ENCODE measurements around the gene RAF1.

Gene RAF1

GRCh38 chr3:12588039-12589009 lies 75.6 kb downstream of the RAF1 start:
- peak; percentile 46 to 67 for DNase-seq

- no peak for DNase-seq
Observed at GRCh38 chr3:12586403-12586802, 77.5 kb downstream of the RAF1 start.

- no peak for DNase-seq
Observed at GRCh38 chr3:12585970-12586369, 77.9 kb downstream of the RAF1 start.

- DNase-seq = no peak
Observed at GRCh38 chr3:12585181-12585580, 78.7 kb downstream of the RAF1 start.

- no peak for DNase-seq
Observed at GRCh38 chr3:12584083-12584482, 79.8 kb downstream of the RAF1 start.

GRCh38 chr3:12583280-12583679 lies 80.6 kb downstream of the RAF1 start:
- DNase-seq = no peak

- DNase-seq = no peak
Observed at GRCh38 chr3:12582730-12583129, 81.2 kb downstream of the RAF1 start.

GRCh38 chr3:12579905-12580304 lies 84.0 kb downstream of the RAF1 start:
- no peak for DNase-seq

- DNase-seq = no peak
Observed at GRCh38 chr3:12579456-12579855, 84.5 kb downstream of the RAF1 start.

- DNase-seq = no peak
Observed at GRCh38 chr3:12578742-12579141, 85.2 kb downstream of the RAF1 start.

- no peak for DNase-seq
Observed at GRCh38 chr3:12577379-12577778, 86.5 kb downstream of the RAF1 start.

GRCh38 chr3:12574661-12575060 lies 89.3 kb downstream of the RAF1 start:
- no peak for DNase-seq

- DNase-seq = no peak
Observed at GRCh38 chr3:12574131-12574530, 89.8 kb downstream of the RAF1 start.

- DNase-seq = no peak
Observed at GRCh38 chr3:12571986-12572385, 91.9 kb downstream of the RAF1 start.

- DNase-seq = no peak
Observed at GRCh38 chr3:12569836-12570235, 94.1 kb downstream of the RAF1 start.

- no peak for DNase-seq
Observed at GRCh38 chr3:12568747-12569146, 95.2 kb downstream of the RAF1 start.

GRCh38 chr3:12566976-12567375 lies 96.9 kb downstream of the RAF1 start:
- DNase-seq = no peak

- DNase-seq = no peak
Observed at GRCh38 chr3:12562451-12562850, 101.5 kb downstream of the RAF1 start.

- DNase-seq = no peak
Observed at GRCh38 chr3:12561397-12561796, 102.5 kb downstream of the RAF1 start.

- no peak for DNase-seq
Observed at GRCh38 chr3:12560505-12561190, 103.3 kb downstream of the RAF1 start.

GRCh38 chr3:12559520-12559919 lies 104.4 kb downstream of the RAF1 start:
- no peak for DNase-seq

- DNase-seq = no peak
Observed at GRCh38 chr3:12558706-12559105, 105.2 kb downstream of the RAF1 start.

GRCh38 chr3:12557473-12558100 lies 106.3 kb downstream of the RAF1 start:
- DNase-seq = no peak
